ENCODE results near the gene ABCC8.
"Not testable (repeated sequence)": the region's sequence is repeated elsewhere in the genome, so short reads cannot be mapped to it uniquely, and the experiment has no call there.

ABCC8 gene

GRCh38 chr11:17434108-17434507 lies 42.5 kb downstream of the ABCC8 start:
- no peak overlapping the region for H3K4me3 ChIP-seq (ENCODE audit: low read depth, low read length)
- TF ChIP-seq, protein P1, sequence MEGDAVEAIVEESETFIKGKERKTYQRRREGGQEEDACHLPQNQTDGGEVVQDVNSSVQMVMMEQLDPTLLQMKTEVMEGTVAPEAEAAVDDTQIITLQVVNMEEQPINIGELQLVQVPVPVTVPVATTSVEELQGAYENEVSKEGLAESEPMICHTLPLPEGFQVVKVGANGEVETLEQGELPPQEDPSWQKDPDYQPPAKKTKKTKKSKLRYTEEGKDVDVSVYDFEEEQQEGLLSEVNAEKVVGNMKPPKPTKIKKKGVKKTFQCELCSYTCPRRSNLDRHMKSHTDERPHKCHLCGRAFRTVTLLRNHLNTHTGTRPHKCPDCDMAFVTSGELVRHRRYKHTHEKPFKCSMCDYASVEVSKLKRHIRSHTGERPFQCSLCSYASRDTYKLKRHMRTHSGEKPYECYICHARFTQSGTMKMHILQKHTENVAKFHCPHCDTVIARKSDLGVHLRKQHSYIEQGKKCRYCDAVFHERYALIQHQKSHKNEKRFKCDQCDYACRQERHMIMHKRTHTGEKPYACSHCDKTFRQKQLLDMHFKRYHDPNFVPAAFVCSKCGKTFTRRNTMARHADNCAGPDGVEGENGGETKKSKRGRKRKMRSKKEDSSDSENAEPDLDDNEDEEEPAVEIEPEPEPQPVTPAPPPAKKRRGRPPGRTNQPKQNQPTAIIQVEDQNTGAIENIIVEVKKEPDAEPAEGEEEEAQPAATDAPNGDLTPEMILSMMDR (IDR thresholded peaks at IDR 0.05; ENCODE audit: low read depth, low read length): no peak

GRCh38 chr11:17432002-17432401 lies 44.6 kb downstream of the ABCC8 start:
- TF ChIP-seq, protein P1 (IDR thresholded peaks at IDR 0.05; ENCODE audit: low read depth, low read length): no peak
- no peak overlapping the region for H3K4me3 ChIP-seq (ENCODE audit: low read depth, low read length)

DNA sequence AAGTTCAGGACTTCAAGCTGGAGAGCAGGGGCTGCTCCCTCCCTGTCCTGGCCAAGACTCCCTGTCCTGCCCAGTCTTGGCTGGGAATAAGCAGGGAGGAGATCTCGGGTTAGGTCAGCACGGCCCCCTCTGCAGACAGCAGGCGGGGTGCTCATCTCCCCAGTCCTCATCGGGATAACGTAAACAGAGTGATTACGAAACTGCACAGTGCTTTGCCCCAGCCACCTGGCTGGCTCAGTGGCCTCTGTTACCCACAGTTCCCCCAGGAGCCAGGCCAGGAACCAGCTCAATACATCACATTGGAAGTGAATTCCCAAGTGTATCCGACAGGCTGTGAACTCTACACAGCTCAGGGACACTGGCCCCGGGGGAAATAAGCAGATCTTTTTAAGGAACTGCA lies 45.5 kb downstream of the ABCC8 start:
- TF ChIP-seq, protein P1 (IDR thresholded peaks at IDR 0.05; ENCODE audit: low read depth, low read length): no peak
- no peak overlapping the region for H3K4me3 ChIP-seq (ENCODE audit: low read depth, low read length)

- TF ChIP-seq, protein P1 (IDR thresholded peaks at IDR 0.05; ENCODE audit: low read depth, low read length): no peak
These were observed 46.0 kb downstream of the ABCC8 start for GRCh38 chr11:17430616-17431015.

GRCh38 chr11:17428925-17429324 lies 47.7 kb downstream of the ABCC8 start:
- TF ChIP-seq, protein P1 (IDR thresholded peaks at IDR 0.05; ENCODE audit: low read depth, low read length): no peak
- H3K4me3 ChIP-seq (ENCODE audit: low read depth, low read length): no peak overlapping the region

More at GRCh38 chr11:17430616-17431015, 46.0 kb downstream of the ABCC8 start:
- no peak overlapping the region for H3K4me3 ChIP-seq (ENCODE audit: low read depth, low read length)

DNA sequence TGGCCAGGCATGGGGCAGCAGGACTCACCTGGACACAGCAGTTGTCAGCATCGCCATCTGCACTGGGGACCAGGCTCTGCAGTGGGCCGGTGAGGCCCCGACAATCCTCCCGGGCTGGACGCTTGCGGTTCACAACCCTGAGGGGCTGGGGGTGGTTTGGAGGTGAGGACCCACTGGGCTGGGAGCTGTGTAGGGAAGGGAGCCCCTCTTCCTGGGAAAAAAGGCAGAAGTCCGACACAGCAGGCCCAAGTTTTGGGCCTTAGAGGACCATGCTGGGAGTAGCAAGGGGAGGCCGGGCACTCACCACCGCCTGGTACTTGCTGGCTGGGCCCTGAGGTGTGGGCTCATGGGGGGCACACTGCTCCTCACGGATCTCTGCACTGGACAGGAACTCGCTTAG lies 48.4 kb downstream of the ABCC8 start:
- no peak overlapping the region for H3K4me3 ChIP-seq (ENCODE audit: low read depth, low read length)
- TF ChIP-seq, protein P1 (IDR thresholded peaks at IDR 0.05; ENCODE audit: low read depth, low read length): no peak

DNA sequence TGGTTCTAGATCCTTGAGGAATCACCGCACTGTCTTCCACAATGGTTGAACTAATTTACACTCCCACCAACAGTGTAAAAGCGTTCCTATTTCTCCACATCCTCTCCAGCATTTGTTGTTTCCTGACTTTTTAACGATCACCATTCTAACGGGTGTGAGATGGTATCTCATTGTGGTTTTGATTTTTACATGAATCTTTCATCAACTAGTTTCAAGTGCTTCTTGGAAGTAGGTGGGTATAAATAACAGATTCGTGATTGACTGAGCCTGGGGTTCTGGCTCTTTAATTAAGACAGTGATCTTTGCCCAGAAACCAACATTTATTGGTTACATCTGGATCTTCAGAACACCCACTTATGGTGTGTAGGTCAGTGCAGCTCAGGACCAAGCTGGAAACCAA lies 50.4 kb downstream of the ABCC8 start:
- not testable (repeated sequence) for H3K4me3 ChIP-seq (ENCODE audit: low read depth, low read length)

GRCh38 chr11:17423533-17424310 lies 52.9 kb downstream of the ABCC8 start:
- TF ChIP-seq, protein P1 (IDR thresholded peaks at IDR 0.05; ENCODE audit: low read depth, low read length): no peak
- H3K4me3 ChIP-seq (ENCODE audit: low read depth, low read length): no peak overlapping the region
